Suprapubic skin (tissue), 3 donors: ENCODE measurements around the gene PRKN.

Source experiments
- CTCF ChIP-seq, 2 donors: fragments of 200-600 bp in 1 of 2; fragments of 450-650 bp in 1 of 2; sonication (generic) in 1 of 2; IDR thresholded peaks; one replicate each; pipeline ENCODE4 v1.5.1; 2016 to 2019; ENCODE audit warnings: antibody characterized with exemption in 2 of 2, mild to moderate bottlenecking in 1 of 2, moderate library complexity in 1 of 2
- POLR2A ChIP-seq, 2 donors: fragments of 450-650 bp; IDR thresholded peaks; one replicate each; pipeline ENCODE4 v1.6.1; 2017; ENCODE audit warnings: antibody characterized with exemption in 2 of 2, mild to moderate bottlenecking in 2 of 2, moderate library complexity in 2 of 2

GRCh38 chr6:161355696-161356095, 1371.9 kb downstream of the PRKN start:
- TF ChIP-seq CTCF (IDR thresholded peaks at IDR 0.05) (no peak), POLR2A (IDR thresholded peaks at IDR 0.05) (no peak)
